K562 (cell line): ENCODE results near the gene COQ8B. TPM values are rescaled to one million over a fixed set of nuclear protein-coding genes. Genes with fewer than 3 reads are reported as not detected.

ENCODE experiments used
- BHLHE40 ChIP-seq: IDR thresholded peaks from 2 replicates; pipeline ENCODE4 v1.6.1; 2011; ENCODE audit warnings: low read length, improper control_type of control experiment
- EZH2 ChIP-seq: IDR thresholded peaks from 2 replicates; pipeline ENCODE4 v1.6.1; 2012; ENCODE audit warnings: low read depth, mild to moderate bottlenecking, inconsistent platforms, low read length, borderline replicate concordance
- GABPB1 ChIP-seq: sonication (generic); formaldehyde crosslinking; IDR thresholded peaks from 2 replicates; pipeline ENCODE4 v1.8.0; 2022; ENCODE audit warnings: mild to moderate bottlenecking, missing genetic modification reagents
- HNRNPH1 ChIP-seq: fragments of 200-400 bp; formaldehyde crosslinking; optimal IDR thresholded peaks from 2 replicates; pipeline ENCODE3; 2017; ENCODE audit warnings: low read depth, mild to moderate bottlenecking, low read length, moderate library complexity
- HNRNPL ChIP-seq: fragments of 200-400 bp; formaldehyde crosslinking; IDR thresholded peaks from 2 replicates; pipeline ENCODE4 v1.6.1; 2017; ENCODE audit warnings: low read depth, mild to moderate bottlenecking, low read length
- KLF13 ChIP-seq: fragments of 450-650 bp; IDR thresholded peaks from 2 replicates; pipeline ENCODE4 v1.6.1; 2016; ENCODE audit warnings: missing genetic modification characterization, low read depth, mild to moderate bottlenecking, missing compliant biosample characterization, moderate library complexity, borderline replicate concordance
- LEF1 ChIP-seq: fragments of 450-650 bp; IDR thresholded peaks from 2 replicates; pipeline ENCODE4 v1.6.1; 2016; ENCODE audit warnings: mild to moderate bottlenecking
- MCM5 ChIP-seq: fragments of 450-650 bp; IDR thresholded peaks from 2 replicates; pipeline ENCODE4 v1.6.1; 2016; ENCODE audit warnings: low read depth
- NFATC3 ChIP-seq: fragments of 450-650 bp; IDR thresholded peaks from 2 replicates; pipeline ENCODE4 v1.6.1; 2017; ENCODE audit warnings: mild to moderate bottlenecking
- OTX1 ChIP-seq: fragments of 450-650 bp; formaldehyde crosslinking; IDR thresholded peaks from 2 replicates; pipeline ENCODE4 v1.4.0; 2022; ENCODE audit warnings: mild to moderate bottlenecking
- PHF21A ChIP-seq: fragments of 450-650 bp; IDR thresholded peaks from 2 replicates; pipeline ENCODE4 v1.6.1; 2017; ENCODE audit warnings: low read depth, borderline replicate concordance
- PRMT5 ChIP-seq: sonication (generic); formaldehyde crosslinking; IDR thresholded peaks from 2 replicates; pipeline ENCODE4 v1.5.0; 2020; ENCODE audit warnings: missing genetic modification reagents
- SRF ChIP-seq, 2 experiments: fragments of 250-450, 450-650 bp in 1 of 2; sonication (Bioruptor Pico) in 1 of 2; sonication (generic) in 1 of 2; formaldehyde crosslinking; IDR thresholded peaks; 2 replicates each; pipeline versions ENCODE4 v1.5.0 to v1.5.1; 2020 to 2022; ENCODE audit warnings: mild to moderate bottlenecking in 1 of 2, missing genetic modification reagents in 1 of 2
- TCF3 ChIP-seq: sonication (generic); formaldehyde crosslinking; IDR thresholded peaks from 2 replicates; pipeline ENCODE4 v1.4.0; 2020; ENCODE audit warnings: mild to moderate bottlenecking, missing genetic modification reagents
- TCF7 ChIP-seq: sonication (generic); IDR thresholded peaks from 2 replicates; pipeline ENCODE4 v1.6.1; 2016; ENCODE audit warnings: antibody characterized with exemption, borderline replicate concordance
- ZNF584 ChIP-seq: fragments of 200-800 bp; sonication (Bioruptor generic); IDR thresholded peaks from 2 replicates; pipeline ENCODE4 v1.6.1; 2016; ENCODE audit warnings: low read depth, mild to moderate bottlenecking, missing genetic modification characterization, missing compliant biosample characterization
- polyA plus RNA-seq, 8 experiments: library from polyadenylated mRNA; depleted of rRNA in 4 of 8; stranded (reverse) in 5 of 8; unstranded in 3 of 8; fragments of >200 nt; fragmentation: Nextera tagmentation in 2 of 8; fragmentation: Illumina TruSeq in 1 of 8; extraction: Ambion mirVana in 2 of 8; extraction: Trizol in 1 of 8; gene quantifications; 2 replicates each; pipeline versions ENCODE4 v1.2.1 to v1.2.3, GENCODE V29; 2011 to 2014; ENCODE audit warnings: inconsistent platforms in 1 of 8, missing spikeins in 1 of 8
- total RNA-seq, 7 experiments: library from RNA; depleted of rRNA in 6 of 7; stranded (reverse); fragments of >200 nt in 6 of 7; fragmentation: Illumina TruSeq in 2 of 7; extraction: Trizol in 2 of 7; gene quantifications; 2 replicates each; pipeline versions ENCODE4 v1.2.1 to v1.2.3, GENCODE V29; 2011 to 2021; ENCODE audit warnings: low replicate concordance in 1 of 7
- TF ChIP-seq, protein P1 (sequence below): fragments of 250-450 bp; sonication (Bioruptor Pico); IDR thresholded peaks from 2 replicates; pipeline ENCODE4 v1.4.0; 2020
- TF ChIP-seq, protein P2 (sequence below): fragments of 250-450 bp; sonication (Bioruptor Pico); IDR thresholded peaks from 2 replicates; pipeline ENCODE4 v1.8.0; 2021; ENCODE audit warnings: borderline replicate concordance, mild to moderate bottlenecking, moderate library complexity; ENCODE audit not compliant: poor library complexity, severe bottlenecking
- TF ChIP-seq, protein P3 (sequence below): fragments of 250-450 bp; sonication (Bioruptor Pico); IDR thresholded peaks from 2 replicates; pipeline ENCODE4 v1.4.0; 2020; ENCODE audit warnings: mild to moderate bottlenecking, moderate library complexity

COQ8B gene
- total and polyA plus RNA-seq, 9 of the 15 experiments (the other 6 are each of a cell fraction or from before 2014, with no cell fraction given): 0.41 to 32.3 (median 12.9) TPM

DNA sequence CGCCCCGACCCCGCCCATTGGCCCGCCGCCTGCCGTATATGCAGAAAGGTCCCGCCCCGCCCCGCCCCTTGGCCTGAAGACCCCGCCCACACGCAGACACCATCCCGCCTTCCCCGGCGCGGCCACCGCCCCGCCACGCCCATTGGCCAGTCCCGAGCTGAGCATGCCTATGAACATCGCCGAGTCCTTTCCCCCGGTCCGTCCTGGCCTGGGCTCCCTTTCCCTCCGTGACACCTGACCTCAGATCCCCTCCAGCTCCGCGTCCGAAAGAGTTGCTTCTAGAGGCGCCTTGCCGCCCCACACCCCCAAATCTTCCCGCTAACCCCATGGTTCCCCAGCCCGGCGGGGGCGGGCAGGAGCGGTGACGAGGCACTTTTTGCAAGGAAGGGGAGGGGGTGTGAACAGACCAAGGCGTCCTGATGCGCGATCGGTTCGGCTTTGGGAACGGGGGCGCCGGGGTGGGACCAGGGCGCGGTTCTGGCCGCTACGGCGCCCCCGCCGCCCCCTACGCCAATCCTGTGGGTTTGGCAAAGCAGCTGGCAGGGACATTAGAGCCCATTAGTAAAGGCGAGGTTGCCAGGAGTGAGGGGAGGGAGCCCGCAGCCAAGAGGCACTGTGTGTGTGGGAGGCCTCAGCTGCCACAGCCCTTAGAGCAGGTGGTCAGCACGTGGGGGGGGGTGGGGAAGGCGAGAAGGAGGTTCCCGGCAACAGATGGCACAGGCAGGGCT is 25.8 kb downstream of the COQ8B start (continued):
- peak; percentile 89 for TF ChIP-seq ZNF584 (CRISPR knock-in tag)
- TF ChIP-seq BHLHE40: peak; percentile 92
- no peak for TF ChIP-seq EZH2
- TF ChIP-seq MCM5: no peak
- no peak for TF ChIP-seq NFATC3
- TF ChIP-seq, protein P1, sequence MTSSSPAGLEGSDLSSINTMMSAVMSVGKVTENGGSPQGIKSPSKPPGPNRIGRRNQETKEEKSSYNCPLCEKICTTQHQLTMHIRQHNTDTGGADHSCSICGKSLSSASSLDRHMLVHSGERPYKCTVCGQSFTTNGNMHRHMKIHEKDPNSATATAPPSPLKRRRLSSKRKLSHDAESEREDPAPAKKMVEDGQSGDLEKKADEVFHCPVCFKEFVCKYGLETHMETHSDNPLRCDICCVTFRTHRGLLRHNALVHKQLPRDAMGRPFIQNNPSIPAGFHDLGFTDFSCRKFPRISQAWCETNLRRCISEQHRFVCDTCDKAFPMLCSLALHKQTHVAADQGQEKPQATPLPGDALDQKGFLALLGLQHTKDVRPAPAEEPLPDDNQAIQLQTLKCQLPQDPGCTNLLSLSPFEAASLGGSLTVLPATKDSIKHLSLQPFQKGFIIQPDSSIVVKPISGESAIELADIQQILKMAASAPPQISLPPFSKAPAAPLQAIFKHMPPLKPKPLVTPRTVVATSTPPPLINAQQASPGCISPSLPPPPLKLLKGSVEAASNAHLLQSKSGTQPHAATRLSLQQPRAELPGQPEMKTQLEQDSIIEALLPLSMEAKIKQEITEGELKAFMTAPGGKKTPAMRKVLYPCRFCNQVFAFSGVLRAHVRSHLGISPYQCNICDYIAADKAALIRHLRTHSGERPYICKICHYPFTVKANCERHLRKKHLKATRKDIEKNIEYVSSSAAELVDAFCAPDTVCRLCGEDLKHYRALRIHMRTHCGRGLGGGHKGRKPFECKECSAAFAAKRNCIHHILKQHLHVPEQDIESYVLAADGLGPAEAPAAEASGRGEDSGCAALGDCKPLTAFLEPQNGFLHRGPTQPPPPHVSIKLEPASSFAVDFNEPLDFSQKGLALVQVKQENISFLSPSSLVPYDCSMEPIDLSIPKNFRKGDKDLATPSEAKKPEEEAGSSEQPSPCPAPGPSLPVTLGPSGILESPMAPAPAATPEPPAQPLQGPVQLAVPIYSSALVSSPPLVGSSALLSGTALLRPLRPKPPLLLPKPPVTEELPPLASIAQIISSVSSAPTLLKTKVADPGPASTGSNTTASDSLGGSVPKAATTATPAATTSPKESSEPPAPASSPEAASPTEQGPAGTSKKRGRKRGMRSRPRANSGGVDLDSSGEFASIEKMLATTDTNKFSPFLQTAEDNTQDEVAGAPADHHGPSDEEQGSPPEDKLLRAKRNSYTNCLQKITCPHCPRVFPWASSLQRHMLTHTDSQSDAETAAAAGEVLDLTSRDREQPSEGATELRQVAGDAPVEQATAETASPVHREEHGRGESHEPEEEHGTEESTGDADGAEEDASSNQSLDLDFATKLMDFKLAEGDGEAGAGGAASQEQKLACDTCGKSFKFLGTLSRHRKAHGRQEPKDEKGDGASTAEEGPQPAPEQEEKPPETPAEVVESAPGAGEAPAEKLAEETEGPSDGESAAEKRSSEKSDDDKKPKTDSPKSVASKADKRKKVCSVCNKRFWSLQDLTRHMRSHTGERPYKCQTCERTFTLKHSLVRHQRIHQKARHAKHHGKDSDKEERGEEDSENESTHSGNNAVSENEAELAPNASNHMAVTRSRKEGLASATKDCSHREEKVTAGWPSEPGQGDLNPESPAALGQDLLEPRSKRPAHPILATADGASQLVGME (CRISPR knock-in tag): peak; percentile 79; the same call in 1 of the 2 replicates
- no peak for TF ChIP-seq HNRNPH1
- no peak for TF ChIP-seq TCF7
- TF ChIP-seq TCF3 (CRISPR knock-in tag): no peak; the same call in 1 of the 2 replicates
- TF ChIP-seq OTX1 (CRISPR knock-in tag): peak; percentile 78; the same call in 1 of the 2 replicates
- TF ChIP-seq SRF (CRISPR knock-in tag; IDR thresholded peaks at IDR 0.05): peak in 1 of 2 experiments; percentile 20; a peak in 1 of 4 replicates
- TF ChIP-seq, protein P2, sequence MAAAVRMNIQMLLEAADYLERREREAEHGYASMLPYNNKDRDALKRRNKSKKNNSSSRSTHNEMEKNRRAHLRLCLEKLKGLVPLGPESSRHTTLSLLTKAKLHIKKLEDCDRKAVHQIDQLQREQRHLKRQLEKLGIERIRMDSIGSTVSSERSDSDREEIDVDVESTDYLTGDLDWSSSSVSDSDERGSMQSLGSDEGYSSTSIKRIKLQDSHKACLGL (CRISPR knock-in tag): no peak
- TF ChIP-seq HNRNPL: no peak
- peak; percentile 79 for TF ChIP-seq LEF1
- TF ChIP-seq PRMT5 (CRISPR knock-in tag): no peak
- peak; percentile 46; the same call in 1 of the 2 replicates for TF ChIP-seq KLF13 (tag)
- TF ChIP-seq, protein P3, sequence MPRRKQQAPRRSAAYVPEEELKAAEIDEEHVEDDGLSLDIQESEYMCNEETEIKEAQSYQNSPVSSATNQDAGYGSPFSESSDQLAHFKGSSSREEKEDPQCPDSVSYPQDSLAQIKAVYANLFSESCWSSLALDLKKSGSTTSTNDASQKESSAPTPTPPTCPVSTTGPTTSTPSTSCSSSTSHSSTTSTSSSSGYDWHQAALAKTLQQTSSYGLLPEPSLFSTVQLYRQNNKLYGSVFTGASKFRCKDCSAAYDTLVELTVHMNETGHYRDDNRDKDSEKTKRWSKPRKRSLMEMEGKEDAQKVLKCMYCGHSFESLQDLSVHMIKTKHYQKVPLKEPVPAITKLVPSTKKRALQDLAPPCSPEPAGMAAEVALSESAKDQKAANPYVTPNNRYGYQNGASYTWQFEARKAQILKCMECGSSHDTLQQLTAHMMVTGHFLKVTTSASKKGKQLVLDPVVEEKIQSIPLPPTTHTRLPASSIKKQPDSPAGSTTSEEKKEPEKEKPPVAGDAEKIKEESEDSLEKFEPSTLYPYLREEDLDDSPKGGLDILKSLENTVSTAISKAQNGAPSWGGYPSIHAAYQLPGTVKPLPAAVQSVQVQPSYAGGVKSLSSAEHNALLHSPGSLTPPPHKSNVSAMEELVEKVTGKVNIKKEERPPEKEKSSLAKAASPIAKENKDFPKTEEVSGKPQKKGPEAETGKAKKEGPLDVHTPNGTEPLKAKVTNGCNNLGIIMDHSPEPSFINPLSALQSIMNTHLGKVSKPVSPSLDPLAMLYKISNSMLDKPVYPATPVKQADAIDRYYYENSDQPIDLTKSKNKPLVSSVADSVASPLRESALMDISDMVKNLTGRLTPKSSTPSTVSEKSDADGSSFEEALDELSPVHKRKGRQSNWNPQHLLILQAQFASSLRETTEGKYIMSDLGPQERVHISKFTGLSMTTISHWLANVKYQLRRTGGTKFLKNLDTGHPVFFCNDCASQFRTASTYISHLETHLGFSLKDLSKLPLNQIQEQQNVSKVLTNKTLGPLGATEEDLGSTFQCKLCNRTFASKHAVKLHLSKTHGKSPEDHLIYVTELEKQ (CRISPR knock-in tag): no peak
- no peak for TF ChIP-seq GABPB1 (CRISPR knock-in tag)
- TF ChIP-seq PHF21A: peak; percentile 65; the same call in 1 of the 2 replicates
